ENCODE measurements around the gene LMBRD1.

- TF ChIP-seq CTCF (IDR thresholded peaks at IDR 0.05; ENCODE audit: insufficient read depth, low read length, poor library complexity, severe bottlenecking) (no peak), EZH2phosphoT487 (conservative IDR thresholded peaks at IDR 0.05; ENCODE audit: low read length) (no peak)
These were observed 46.4 kb upstream of the LMBRD1 start for GRCh38 chr6:69843189-69843588.

Measured in SU-DHL-6 (cell line).